Fibroblast of skin of left quadriceps (primary cell): ENCODE data around the gene CISTR.
A peak's percentile ranks its signal among the peaks of the same experiment; 100 is the strongest.

Source experiments
- DNase-seq, 2 experiments: peaks; one replicate each; pipeline ENCODE4 v3.0.0-alpha.2; 2013; ENCODE audit warnings: low read depth in 2 of 2

Gene CISTR

DNA sequence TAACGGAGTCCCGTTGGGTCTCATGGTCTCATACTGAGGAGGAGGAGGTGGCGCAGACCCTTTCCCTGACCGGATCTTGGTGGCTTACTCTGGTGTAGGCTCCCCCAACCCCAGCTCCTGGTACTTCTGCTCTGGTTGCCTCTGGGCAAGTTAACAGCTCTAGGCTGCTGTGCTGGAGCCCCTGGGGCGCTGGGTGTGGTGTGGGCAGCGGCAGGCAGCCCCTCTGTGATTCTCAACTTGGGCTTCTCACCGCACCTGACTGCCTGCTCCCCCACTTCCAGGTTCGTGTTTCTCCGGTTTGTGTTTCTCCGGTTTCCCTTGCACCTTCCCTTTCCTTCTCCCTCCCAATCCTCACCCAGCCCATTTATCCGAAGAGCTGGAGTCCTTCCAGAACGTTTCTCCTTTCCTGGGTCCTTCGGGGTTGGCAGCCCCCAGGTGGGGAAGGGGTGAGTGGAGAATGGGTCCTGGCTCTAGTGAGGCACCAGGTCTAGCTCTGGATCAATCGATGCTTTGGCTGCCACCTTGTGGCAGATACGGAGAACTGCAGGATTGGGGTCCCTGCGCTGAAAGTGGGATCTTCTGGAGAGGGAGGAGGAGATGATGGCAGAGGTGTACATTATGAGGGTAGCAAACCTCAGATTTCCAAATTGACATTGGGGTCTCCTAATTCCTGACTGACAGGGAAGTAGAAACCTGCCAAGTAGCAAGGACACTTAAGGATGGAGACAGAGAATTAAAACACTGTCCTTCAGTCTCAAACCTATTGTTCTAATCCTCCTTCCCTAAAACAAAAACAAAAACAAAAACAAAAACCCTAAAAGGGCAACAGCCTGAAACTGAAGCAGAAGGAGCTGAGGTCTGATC lies 8.3 kb downstream of the CISTR start:
- DNase-seq, result peak in 1 of 2 experiments; percentile 31

DNA sequence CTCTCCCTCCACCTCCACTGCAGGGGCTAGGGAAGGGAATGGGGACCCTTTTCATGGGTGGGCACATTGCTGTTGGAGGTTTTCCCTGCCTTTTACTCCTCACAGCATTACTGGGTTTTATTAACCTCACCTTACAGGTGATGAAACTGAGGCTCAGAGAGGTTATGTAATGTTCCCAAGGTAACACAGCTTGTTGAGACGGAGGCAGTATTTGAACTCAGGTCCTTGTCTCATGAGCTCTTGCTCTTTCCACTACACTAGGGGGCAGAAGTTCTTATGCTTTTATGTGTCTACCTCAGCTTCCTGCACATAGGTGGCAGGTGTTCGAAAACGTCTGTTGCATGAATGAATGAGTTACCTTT lies 11.7 kb downstream of the CISTR start:
- DNase-seq, result no peak

DNA sequence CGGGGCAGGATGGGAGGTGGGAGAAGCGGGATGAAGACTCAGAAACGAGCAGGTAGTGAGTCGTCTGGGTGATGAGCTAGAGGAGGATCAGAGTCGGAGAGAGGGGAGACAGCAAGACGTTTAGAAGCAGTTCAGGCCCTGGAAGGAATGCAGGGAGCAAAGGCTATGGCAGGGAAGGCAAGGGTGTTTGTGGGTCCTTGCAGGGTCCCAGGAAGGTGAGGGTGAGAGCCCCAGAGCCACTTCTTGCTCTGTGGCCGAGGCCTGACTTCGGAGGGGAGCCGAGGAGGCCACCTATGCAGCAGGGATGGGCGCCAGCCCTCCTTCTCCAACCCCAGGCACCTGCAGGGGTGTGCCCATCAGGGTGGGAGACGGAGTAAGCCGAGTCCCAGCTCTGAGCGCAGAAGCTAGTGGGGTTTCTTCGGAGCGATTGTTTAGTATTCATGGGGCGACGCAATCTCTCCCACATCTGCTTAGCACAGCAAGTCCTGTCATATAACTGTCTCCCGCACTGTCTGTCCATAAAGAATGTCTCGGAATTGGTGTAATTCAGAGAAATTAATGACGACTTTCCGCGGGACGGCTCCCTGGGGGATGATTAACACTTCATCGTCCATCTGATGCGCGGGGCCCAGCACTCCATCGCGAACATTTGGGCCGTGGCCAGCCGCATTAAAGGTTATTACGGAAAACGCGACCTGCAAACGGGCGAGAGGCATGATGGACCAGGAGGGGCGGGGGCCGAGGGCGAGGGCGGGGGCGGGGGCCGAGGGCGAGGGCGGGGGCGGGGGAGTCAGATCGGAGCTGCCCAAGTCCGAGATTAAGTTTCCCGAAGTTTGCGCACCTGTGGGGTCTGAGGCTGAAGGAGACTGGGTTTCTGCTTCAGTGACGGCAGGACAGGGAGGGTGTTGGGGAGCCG lies 12.3 kb downstream of the CISTR start:
- DNase-seq, result peak in 1 of 2 experiments; percentile 41

DNA sequence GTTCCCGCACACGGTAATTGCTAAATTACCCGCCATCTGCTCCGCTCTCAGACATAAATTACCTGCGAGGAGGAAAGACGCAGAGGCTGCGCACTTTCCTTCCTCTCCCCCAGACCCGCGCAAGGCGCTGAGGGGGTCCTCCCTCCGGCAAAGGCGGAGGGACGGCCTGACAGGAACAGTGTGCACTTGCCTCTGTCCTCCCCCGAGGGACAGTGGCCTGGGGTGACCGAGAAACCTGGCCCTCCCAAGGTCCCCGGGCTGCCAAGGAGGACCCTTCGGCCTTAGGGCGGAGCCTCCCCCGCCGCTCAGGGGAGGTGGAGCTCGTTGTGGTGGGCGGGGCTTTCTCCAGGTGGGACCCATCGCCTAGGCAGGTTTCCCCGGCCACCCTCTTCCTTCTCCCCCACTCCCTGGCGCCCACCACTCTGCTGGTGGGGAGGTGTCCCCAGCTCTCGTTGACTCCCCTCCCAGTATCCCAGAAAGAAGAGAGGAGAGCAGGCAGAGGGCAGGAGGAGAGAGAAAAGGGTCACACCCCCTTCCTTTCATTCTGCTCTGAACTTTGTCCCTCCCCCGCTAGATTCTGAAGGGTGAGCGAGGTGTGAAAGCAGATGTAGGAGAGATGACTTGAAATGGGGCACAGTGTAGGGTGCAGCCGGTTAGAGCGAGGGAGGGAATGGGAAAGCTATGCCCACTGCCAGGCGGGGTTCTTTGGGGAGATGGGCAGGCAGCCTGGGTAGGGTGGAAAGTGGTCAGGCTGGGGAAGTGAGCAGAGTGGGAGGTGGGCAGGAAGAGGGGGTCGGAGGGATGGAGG lies 13.2 kb downstream of the CISTR start:
- DNase-seq, result no peak

DNA sequence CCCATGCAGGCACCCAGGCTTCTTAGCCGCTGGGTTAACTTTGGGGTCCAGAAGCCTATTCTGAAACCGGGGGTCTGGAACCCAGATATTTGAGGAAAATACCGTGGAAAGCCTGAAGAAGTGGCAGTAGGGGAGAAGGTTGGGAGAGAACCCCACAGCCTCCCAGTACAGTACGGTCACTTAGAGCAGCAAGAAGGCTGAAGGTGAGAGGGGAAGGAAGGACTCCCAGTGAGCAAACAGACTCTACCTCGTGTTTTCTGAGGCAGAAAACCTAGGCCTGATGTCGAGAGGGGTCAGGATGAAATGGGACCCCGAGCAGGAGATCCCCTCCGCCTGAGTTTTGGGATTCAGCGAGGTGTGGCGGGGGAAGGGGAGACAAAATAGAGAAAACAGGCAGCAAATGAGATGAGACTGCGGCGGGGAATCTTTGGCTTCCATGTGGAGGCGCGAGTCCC lies 13.8 kb downstream of the CISTR start:
- DNase-seq, result no peak

DNA sequence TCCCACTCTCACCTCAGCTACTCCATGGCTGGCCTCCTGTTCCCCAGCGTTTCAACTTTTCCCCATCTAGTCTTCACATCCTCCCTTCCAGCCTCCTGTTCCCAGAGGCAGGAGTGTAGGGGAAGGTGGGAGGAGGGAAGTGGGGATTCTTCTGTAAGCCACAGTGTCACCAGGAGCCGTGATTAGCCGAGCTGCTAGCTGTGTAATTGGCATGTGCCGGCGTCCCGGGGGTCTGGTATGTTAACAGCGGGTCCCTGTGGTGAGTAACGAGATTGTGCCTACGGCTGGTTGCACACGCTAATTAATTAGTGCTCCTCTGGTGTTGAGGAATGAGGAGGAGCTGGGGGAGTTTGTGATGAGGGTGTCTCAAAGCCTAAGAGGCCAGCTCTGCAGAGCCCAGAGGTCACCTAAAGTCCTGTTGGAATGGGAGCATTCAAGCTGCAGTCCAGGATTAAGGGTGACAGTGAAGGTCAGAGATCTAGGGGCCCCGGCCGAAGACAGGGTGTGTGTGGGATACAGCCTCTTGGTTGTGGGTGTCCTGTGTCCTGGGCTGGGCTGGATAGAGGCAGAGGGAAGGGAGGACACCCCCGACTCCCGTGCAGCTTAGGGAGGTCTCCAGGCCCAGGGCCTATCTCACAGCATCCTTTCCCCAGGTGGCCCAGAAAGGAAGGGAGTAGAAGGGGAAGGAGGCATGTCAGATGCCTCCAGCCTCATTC lies 14.5 kb downstream of the CISTR start:
- DNase-seq, result no peak

DNA sequence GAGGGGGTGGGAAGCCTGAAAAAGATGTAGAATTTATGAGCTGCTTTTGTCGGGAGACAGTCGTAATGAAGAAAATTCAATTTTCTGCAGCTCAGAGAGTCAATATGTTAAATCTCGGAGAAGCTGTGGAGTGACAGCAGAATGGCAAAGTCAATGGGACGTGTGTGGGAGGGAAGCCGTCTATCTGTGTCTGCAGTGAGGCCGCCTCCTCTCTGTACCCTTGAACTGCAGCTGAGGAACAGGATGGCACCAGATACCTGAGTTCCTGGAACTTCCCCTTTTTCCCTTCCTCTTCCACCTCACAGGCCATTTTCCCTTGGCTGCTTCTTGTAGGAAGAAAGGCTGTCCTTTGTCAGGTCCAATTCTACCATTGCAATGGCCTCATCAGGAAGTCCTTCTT lies 15.2 kb downstream of the CISTR start:
- no peak for DNase-seq

DNA sequence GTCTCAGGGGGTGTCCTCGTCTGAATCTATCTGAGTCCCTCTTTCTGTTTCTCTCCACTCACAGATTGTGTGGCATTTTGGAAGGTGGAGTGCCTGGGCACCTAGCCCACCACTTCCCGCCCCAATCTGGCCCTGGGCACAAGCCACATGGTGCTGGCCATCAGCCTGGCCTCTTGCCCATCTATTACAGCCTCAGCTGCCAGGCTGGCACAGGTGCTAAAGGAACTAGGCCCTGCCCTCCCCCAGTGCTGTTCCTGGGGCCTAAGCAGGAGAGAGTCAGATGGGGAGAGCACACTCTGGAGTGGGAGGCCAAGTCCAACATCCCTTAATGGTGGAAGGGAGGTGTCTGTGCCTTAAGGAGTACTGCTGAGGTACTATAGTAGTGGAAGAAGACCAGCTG lies 16.2 kb downstream of the CISTR start:
- no peak for DNase-seq

DNA sequence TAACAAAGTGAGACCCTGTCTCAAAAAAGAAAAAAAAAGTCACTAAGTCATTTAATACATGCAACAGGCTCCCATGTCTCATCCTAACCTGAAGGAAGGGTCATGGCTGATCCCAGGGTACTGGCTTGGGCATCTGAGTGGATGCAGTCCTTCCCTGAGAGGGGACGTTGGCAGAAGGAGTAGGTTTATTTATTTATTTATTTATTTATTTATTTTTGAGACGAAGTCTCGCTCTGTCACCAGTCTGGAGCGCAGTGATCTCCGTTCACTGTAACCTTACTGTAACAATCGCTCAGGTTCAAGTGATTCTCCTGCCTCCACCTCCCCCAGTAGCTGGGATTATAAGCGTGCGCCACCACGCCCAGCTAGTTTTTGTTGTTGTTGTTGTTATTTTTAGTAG lies 17.4 kb downstream of the CISTR start:
- DNase-seq, result no peak

DNA sequence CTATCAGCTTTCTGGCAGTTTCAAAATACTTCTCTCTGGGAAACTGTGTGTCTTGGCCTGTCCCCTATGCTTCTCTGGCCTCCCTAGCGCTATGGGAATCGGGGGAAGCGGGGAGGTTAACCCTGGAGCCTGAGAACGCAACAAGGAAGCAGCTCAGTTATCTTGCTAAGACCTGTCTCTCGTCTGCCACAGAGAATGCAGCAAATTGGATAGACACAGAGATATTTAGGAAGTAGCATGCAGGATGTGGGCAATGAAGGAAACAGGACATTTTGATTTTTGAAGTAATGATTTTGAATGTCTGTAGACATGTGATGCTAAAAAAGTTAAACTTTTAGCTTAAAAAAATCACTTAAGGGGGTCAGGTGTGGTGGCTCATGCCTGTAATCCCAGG lies 18.0 kb downstream of the CISTR start:
- no peak for DNase-seq

DNA sequence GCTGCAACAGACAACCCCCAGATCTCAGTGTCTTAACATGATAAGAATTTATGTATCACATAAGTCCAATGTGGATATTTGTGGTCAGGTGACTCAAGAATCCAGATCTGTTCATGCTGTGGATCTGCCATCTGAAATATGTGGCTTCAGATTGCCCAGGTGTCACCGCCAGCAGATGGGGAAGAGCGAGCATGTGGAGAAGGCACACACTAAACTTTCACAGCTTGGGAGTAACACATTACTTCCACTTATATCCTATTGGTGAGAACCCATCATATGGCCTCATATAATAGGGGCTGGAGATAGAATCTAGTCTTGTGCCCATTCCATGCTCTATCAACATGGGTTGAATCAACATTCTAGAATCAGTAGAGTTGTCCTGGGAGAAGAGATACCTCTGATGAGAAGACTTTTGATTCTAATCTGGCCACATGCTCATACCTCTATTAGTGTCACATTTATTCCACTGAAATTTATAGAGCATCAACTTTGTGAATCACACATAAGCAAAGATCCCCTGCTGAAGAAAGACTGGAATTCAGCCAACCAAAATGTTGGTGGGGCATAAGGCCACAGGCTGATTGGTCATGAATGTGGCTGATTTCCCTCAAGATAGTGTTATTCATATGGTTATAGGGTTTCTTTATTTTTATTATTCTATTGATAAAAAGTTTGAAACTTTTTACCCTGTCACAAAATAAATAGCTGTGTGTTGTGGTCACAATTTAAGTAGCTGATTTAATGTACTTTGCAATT lies 18.6 kb downstream of the CISTR start:
- DNase-seq, result no peak

DNA sequence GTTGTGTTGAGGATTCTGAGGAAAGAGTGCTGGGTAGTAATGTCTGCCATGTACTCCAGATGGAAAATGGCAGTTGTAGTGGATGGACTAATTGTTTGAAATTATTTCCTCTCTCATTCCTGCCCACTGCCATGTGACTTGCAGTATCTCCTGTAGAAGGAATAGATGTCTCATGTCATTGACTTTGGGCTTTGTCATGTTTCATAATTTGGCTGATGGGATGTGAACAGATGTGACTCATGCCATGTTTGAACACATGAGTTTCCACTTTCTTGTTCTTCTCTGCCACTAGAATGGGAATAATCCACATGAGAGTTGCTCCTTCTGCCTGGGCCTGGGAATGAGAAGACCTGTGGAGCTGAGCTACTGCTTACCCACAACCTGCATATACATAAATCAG lies 22.1 kb downstream of the CISTR start:
- DNase-seq, result no peak

DNA sequence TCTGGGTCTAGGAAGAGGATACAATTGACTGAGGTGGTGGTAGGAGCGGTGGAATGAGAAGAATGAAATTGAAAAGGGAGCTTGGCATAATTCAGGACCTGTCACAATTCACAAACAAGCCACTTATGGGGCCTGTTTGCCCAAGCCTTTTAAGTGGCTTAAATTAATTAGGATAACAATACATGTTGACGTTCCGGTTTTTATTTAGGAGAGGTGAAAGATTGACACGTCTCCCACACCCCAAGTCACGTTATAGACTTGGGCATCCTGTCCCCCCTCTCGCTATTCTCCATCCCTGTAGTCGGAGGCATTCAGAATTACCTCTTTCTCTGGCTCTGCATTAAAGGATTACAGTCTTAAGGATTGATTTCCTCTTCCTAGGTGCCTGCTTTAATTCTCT lies 23.6 kb downstream of the CISTR start:
- no peak for DNase-seq

DNA sequence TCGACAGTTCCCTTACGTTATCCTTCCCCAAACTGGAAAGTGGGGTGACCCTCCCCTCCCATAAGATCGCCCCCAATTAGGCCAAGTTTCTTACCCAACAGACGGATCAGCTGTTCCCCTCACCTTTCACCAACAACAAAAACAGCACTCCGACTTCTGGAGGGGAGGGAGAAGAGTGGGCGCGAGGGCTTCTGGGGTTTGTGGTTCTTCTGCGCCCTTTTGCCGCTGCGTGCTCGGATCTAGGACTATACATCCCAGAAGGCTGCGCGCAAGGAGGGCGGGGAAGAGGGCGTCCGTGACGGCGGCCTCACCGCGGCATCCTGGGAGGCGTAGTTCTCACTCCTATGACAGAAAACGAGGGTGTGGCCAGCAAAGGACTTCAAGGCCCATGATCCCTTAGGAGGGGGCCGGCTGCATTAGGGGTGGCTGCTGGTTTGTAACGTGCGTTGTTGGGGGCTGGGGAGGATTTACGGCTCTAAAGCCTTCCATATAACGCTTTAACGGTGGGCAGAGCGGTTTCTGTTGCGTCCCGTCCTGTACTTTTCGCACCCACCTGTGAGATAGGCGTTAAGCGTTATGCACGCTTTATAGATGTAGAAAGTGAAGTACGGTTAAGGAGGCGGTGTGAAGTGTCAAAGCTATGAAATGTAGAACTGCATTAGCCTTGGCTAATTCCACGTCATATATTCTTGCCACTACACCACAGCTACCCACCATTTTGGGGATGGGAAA lies 24.3 kb downstream of the CISTR start, which contains the start of gene CALCOCO1:
CALCOCO1 (minus strand) TSS at position 143 of the 732 bp plus-strand sequence. CDS start 2,210 bp downstream, outside the sequence.
- peak; percentile 94 to 95 for DNase-seq

DNA sequence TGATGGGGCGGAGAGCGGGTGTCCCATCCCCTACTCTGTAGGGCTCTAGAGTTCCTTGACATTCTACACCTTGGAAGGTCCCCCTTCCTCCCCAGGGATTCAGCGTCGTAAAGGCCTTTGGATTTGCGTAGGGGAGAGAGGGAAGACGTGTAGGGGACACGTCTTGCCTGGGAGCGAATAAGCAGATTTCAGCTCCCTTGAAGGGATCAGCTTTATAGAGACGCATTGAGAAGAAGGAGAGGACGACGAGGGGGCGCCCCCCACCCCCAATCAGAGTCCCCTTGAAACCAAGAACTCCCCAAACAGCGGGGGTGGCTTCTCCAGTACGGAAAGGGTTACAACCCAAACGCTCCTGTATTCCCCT lies 24.9 kb downstream of the CISTR start:
- no peak for DNase-seq

DNA sequence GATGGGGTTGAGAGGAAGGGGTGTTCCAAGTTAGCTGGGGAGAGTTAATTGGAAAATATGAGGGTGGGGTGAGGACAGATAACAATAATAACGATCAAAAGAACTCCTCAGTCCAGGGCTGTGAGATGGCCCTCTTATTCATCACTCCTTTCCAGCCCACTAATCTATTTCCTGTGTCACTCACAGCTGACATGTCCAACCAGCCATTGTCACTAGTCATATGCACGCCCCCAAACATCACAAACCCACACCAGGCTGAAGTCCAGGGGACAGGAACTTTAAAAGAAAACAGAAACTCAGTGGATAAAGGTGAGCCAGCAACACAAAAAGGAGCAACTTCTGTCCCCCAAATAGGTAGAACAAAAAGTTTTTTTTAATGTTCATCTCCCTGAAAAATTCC lies 25.4 kb downstream of the CISTR start:
- DNase-seq, result no peak

DNA sequence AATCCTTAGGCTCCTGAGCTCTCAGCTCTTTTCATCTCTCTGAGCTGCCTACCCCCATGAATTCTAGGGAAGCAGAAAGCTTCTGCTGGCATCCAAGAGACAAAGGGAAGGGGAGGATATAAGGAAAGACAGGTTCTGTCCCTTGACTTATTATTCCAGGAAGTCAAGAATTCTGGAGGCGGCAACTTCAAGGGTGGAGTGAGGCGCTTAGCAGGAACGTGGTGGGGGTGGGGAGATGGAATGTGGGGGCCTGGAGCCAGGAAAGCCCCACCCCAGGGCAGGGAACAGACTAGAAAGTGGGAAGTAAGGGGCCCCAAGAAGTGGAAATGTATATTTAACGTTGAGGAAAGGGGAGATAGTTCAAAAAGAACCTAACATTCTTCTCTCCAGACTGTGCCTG lies 26.0 kb downstream of the CISTR start:
- no peak for DNase-seq

DNA sequence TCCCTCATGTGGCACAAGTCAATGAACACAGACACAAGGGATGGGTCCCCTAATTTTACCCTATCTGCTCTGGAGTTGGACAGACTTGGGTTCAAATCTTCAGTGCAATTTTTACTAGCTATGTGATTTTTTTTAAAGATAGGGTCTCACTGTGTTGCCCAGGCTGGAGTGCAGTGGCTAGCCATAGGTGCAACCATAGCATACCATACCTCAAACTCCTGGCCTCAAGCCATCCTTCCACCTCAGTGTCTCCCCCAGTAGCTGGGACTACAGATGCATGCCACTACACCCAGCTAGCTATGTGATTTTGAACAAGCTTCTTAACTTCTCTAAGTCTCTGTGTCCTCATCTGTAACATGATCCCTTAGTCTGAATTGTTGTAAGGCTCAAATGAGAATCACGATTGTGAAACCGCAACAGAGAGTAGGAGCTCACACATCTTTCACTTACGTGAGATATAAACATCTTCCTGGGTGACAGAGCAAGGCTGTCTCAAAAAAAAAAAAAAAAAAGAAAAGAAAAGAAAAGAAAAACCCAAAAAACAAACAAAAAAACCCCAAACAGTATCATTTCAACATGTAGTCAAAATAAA lies 29.2 kb downstream of the CISTR start:
- DNase-seq, result no peak

DNA sequence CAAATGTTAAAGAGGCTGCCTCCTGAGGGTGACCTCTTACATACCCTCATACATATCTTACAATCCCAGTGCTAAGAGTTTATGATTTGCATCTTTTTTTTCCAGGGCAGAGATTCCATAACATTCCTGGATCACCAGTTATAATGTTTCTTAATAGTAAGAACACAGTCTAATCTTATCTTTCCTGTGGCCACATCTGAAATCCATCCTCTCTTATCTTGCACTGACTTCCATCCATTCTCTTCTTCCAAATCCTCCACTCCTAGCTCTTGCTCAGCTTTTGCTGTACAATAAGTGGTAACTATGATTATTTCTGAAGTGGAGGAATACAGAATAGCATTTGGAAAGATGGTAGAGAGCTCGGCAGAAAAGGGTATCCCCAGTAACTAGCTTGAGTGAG lies 30.8 kb downstream of the CISTR start:
- no peak for DNase-seq
